Esophagus mucosa (tissue), 1 donor: ENCODE results near the gene STKLD1. TPM values are rescaled to one million over a fixed set of nuclear protein-coding genes. Genes with fewer than 3 reads are reported as not detected.

Experiments used
- ATAC-seq: fragments of 200-7000 bp; cut with Tn5 transposase; one replicate; pipeline ENCODE4 v1.9.1; 2020
- total RNA-seq: library from RNA; stranded (reverse); gene quantifications from one replicate; pipeline ENCODE4 v1.2.4, GENCODE V29; 2023
- donor health status: DM: yes; HTN: yes; CAD: no.

Gene STKLD1
- total RNA-seq, 1 donor from 2014 or later: 0.40 TPM

DNA sequence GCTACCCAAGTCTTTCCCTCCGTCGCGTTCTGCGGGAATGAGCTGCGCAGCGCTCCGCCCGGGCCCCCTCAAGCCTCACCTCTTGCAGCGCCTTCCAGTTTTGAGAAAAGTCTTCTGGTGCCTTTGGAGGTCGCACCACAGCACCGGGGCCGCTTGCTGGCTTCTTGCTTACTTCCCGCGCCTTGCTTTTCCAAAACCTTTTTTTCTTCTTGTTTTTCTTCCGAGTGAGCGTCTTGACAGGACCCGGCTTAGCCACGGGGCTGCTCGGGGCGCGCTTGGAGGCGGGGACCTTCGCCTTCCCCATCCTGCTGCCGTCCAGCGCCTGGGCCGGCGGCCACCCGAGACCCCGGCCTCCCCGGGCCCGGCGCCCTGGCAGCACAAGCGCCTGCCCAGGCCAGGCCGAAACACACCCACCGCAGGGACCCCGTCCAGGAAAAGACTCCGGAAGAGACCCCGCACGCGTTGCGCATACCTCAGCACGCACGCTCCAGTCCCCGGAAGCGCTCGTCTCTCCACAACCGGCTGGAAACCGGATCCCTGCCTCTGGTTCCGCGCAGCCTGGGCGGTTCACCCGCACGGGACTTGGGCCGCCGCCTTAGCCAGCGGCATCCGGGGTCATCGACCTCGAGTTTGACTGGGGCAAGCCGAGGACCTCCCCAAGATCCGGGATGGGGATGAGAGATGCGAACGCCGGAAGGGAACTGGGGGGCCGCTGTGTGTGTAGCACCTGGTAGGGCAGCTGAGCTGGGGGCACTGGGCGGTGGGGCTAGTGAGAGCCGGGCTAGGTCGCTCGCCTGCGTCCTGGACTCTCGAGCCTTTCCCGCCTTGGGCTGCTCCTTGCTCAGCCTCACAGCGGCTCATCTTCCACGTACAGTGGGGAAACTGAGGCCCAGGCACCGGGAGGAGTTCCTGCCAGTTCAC is 41.6 kb downstream of the STKLD1 start, which contains the start of gene REXO4:
TSS of gene REXO4 (minus strand) at position 470 of the 921 bp plus-strand sequence. CDS start at position 304, 166 bp downstream.
- ATAC-seq: peak; percentile 84

DNA sequence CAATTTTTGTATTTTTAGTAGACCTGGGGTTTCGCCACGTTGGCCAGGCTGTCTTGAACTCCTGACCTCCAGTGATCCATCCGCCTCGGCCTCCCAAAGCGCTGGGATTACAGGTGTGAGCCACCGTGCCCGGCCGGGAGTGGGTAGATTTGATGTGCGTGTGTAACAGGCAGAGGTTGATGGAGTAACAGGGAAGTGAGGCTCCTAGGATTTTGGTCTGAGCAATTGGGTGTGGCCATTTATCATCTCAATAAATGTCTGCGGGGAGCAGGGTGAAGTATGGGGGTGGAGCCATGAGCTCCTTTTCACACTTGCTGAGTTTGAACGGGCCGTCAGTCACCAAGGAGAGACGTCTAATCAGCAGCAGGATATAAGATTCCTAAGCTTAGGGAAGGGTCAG is 42.8 kb downstream of the STKLD1 start:
- ATAC-seq: peak; percentile 67

DNA sequence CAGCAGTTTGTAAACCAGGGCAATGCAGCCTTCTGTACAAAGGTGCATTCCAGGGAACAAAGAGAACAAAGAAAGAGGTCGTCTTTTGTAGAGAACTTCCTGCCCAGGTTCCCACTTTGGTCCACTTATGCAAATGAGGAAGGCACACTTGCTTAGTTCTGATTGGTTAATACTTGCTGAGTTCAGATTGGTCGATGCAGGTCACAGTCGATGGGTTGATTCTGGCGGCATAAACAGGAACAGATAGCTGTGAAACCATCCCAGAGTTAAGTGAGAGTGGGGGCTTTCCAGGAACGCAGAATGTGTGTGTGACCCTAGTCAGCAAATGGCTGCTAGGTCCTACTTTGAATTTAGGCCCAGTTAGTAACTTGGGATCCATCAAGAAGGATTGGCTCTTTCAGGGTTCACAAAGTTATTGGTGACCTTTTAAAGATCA is 44.2 kb downstream of the STKLD1 start:
- ATAC-seq: no peak

DNA sequence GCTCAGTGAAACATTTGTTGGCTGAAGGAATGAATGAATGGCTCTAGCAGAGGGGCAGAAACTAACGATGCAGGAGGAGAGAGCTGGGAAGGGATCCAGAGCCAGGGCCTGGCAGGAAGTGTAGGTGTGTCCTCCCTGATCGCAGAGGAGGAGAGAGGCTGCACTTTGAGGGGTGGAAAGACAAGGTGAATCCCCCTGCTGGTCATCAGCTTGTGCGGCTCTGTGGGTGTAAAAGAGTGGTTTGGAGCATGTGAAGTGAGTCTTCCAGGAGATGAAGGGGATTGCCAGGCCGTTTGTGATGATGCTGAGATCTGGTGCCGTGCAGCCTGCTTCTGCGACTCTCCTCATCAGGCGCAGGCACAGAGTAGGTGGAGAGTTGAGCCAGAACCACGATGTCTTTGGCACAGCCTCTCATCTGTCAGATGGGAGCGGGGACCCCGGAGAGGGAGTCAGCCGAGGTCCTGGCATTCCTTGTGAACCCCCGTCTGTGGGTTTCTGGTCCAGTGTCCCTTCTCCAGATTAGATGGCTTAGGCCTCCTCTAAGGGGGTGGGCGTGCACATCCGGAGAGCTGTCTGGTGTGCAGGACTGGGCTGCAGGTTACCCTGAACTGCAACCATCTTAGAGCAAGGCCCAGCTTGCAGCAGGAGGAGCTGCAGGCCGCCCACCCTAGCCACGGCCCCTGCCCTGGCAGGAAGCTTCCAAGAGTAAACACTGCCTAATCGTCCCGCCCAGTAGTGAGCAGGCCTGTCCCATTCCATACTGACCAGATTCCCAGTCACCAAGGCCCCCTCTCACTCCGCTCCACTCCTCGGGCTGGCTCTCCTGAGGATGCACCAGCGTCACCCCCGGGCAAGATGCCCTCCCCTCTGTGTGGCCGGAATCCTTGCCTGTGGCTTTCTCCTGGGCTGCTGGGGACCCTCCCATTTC is 45.7 kb downstream of the STKLD1 start, which contains the start of gene ADAMTS13:
TSS of gene ADAMTS13 (plus strand) at position 753 of the 928 bp plus-strand sequence. CDS start at position 830, 77 bp downstream.
- no peak for ATAC-seq

DNA sequence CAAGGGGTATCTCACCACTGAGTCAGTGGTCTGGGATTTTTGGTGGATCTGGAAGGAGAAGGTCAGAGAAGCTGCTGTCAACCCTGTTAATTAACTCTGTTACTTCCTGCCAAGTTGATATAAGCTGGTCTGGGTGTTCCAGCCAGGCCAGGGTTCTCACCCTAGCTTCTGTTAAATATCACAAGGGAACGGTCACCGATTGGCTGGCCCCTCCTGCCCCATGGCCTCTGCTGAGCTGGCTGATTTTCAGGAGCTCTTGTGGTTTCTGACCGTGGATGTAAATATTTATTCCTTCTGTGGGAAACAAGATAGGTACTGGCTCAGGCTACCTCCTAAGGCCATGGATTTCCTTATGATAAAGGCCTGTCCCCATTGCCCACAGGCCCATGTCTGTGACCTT is 47.0 kb downstream of the STKLD1 start:
- no peak for ATAC-seq

DNA sequence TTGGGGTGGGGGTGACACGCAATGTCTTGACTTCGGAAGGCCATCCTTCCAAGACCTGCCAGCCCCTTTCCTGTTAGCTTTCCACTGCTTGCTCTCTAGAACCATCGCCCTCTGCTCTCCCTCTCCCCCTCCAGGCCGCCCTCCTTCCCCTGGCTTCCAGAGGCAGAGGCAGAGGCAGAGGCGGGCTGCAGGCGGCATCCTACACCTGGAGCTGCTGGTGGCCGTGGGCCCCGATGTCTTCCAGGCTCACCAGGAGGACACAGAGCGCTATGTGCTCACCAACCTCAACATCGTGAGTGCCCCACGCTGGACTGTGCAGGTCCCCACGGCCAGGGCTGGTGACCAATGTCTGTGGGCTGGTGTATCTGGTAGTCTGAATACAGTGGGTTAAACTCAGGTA is 48.0 kb downstream of the STKLD1 start:
- ATAC-seq: no peak

DNA sequence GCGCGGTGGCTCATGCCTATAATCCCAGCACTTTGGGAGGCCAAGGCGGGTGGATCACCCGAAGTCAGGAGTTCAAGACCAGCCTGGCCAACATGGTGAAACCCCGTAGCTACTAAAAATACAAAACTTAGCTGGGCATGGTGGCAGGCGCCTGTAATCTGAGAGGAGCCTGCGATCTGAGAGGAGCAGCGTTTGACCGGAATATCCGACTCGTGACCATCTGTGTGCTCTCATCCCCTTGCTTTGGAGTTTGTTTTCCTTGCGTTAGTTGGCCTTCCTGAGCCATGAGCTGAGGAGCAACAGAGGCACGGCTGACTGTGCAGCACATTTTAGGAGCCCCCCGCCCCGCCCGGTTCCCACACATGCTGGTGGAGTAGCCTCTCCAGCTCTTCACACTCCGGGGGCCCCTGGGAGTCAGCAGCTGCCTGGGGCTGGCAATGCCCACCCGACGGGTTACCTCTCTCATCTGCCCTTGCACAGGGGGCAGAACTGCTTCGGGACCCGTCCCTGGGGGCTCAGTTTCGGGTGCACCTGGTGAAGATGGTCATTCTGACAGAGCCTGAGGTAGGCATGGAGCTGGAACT is 49.0 kb downstream of the STKLD1 start:
- ATAC-seq: no peak

DNA sequence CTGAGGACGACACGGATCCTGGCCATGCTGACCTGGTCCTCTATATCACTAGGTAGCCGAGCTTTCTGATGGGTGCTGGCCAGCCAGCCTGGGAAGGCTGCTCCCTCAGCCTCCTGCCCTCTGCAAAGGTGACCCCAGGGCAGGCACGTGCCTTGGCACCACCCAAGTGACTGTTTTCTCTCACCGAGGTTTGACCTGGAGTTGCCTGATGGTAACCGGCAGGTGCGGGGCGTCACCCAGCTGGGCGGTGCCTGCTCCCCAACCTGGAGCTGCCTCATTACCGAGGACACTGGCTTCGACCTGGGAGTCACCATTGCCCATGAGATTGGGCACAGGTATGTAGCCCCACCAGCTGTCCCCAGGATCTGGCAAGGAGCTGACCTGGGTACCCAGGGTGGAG is 49.8 kb downstream of the STKLD1 start:
- ATAC-seq: peak; percentile 31

DNA sequence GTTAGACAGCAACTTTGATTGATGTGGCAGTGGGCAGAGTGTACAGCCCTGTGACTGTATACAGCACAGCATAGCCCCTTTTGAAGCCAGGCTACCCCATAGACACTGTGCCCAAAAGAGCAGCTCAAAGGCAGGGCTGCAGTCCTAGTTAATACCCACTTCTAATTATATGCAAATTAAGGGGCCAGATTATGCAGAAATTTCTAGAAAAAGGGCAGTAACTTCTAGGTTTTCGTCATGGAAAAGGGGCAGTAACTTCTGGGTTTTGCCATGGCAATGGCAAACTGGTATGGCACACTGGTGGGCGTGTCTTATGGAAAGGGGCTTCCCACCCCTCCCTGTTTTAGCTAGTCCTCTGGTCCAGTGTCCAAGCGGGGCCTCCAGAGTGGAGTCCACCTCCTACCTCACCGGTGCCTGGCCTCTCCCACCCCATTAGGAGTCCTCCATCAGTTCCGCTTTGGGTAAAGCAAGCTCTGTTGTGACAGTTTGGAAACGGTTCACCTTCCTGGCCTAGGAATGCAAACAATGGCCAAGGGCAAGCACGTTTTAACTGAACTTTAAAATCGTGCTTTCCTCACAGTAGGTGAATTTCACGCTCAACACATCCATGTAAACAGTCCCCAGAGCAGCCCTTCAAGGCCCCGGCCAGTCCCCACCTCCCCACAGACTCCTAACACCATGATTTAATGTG is 51.6 kb downstream of the STKLD1 start:
- no peak for ATAC-seq

DNA sequence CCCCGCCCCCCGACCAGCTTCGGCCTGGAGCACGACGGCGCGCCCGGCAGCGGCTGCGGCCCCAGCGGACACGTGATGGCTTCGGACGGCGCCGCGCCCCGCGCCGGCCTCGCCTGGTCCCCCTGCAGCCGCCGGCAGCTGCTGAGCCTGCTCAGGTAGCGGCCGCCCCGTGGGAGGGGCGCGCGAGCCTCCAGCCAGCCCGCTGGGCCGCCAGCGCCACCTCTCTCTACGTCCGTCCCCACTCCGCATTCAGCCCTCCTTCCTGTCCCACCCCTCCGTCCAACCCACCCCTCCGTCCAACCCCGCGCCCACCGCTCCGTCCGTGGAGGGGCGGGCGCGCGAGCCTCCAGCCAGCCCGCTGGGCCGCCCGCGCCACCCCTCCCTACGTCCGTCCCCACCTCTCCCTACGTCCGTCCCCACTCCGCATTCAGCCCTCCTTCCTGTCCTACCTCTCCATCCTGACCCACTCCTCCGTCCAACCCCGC is 52.5 kb downstream of the STKLD1 start:
- ATAC-seq: peak; percentile 12

DNA sequence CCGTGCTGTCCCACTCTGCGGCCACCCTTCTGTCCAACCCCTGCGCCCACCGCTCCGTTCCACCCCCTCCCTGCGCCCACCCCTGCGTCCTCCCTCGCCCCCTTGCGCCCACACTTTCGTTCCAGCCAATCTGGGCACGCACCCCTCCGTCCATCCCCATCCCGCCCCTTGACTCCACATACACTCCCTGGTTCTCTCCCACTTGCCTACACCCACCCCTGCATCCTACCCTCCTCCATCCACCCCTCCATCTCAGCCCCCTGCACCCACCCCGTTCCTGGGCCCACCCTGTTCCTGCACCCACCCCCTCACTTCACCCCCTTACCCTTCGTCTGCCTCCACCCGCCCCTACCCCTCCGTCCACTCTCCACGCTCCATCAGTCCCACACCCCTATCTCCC is 53.0 kb downstream of the STKLD1 start:
- ATAC-seq: peak; percentile 7

DNA sequence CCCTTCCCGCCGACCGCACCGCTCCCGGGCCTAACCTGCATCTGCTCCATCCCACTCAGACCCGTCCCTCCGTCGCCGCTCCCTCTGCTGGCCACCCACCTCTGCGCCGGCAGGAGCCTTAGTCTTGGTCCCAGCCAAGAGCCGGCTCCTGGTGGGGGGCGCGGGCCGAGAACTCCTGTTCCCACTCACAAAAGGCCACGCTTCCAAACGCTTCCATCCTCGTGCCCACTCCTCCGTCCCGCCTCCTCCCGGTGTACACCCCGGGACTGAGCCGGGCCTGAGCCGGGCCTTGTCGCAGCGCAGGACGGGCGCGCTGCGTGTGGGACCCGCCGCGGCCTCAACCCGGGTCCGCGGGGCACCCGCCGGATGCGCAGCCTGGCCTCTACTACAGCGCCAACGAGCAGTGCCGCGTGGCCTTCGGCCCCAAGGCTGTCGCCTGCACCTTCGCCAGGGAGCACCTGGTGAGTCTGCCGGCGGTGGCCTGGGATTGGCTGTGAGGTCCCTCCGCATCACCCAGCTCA is 53.5 kb downstream of the STKLD1 start:
- ATAC-seq: peak; percentile 9

DNA sequence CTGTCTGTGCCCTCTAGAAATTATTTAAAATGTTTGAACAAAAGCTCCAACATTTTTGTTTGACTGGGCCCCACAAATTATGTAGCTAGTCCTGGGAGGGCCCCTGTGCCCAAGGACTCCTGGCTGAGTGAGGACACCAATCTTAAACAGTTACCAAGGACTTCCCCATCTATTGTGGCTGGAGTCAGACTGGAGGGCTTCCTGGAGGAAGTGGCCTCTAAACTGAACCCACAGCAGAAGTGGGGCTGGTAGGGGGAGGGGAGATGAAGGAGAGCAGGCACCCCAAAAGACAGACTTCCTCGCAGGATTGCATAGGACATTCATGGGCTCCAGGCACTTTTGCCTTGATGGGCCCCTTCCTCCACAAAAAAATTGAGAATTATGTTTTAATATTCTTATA is 54.1 kb downstream of the STKLD1 start:
- ATAC-seq: no peak

DNA sequence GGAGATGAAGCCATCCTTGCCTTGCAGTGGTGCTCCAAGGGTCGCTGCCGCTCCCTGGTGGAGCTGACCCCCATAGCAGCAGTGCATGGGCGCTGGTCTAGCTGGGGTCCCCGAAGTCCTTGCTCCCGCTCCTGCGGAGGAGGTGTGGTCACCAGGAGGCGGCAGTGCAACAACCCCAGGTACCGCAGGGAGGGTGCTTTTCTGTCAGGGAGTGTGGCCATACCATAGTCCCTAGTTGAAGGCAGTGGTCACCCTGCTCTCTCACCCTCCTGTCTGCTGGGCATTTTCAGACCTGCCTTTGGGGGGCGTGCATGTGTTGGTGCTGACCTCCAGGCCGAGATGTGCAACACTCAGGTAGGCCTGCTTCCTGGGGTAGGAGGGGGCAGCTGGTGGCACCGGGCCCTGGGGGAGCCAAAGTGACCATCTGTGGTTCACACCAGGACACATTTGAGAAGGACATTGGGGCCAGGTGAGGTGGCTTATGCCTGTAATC is 57.2 kb downstream of the STKLD1 start:
- no peak for ATAC-seq

DNA sequence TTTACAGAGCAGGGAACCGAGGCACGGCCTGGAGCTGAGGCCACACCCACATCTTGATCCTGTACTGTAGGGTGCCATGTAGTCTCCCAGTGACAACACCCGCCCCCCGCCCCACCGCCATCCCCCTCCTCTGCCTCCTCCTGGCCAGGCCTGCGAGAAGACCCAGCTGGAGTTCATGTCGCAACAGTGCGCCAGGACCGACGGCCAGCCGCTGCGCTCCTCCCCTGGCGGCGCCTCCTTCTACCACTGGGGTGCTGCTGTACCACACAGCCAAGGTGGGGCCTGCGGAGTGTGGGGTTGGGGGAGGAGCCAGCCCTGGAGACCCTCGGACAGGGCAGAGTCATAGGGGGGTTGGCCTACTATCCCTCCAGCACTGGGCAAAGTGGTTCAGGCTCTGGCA is 60.5 kb downstream of the STKLD1 start:
- ATAC-seq: no peak

DNA sequence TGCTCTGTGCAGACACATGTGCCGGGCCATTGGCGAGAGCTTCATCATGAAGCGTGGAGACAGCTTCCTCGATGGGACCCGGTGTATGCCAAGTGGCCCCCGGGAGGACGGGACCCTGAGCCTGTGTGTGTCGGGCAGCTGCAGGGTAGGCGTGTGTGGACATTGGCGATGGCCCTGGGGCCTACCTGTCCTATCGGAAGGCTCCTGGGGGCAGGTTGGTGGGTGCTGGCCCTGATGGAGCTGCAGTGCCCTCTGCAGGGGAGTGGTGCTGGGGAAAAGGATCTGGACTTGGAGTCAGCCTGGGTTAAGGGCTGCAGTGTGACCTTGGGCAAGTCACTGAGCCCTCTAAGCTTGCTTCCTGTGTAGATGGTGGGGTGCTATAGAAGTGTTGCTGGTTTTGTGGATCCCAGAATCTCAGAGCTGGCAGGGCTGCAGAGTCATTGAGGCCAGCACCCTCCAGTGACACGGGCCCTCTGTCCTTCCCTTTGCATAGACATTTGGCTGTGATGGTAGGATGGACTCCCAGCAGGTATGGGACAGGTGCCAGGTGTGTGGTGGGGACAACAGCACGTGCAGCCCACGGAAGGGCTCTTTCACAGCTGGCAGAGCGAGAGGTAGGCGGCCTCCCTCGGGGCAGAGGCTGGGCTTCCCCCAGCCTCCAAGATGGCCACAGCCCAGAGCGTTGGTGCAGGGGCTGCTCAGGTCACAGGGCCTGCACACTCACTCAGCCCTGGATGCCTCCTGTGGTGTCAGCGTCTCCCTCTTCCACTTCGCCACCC is 61.8 kb downstream of the STKLD1 start:
- ATAC-seq: peak; percentile 2

DNA sequence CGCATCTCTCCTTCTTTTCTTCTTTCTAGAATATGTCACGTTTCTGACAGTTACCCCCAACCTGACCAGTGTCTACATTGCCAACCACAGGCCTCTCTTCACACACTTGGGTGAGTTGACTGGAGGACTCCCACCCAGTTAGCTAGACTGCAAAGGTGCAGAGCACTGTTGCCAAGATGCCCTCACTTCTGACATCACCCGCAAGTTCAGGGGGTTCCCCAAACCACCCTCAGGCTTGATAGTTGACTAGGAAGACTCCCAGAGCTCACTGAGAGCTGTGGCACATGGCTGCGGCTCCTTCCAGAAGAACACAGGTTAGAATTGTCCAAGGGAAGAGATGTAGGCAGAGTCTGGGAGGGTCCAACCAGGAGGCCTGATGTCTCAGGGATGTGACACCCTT is 63.2 kb downstream of the STKLD1 start:
- no peak for ATAC-seq

DNA sequence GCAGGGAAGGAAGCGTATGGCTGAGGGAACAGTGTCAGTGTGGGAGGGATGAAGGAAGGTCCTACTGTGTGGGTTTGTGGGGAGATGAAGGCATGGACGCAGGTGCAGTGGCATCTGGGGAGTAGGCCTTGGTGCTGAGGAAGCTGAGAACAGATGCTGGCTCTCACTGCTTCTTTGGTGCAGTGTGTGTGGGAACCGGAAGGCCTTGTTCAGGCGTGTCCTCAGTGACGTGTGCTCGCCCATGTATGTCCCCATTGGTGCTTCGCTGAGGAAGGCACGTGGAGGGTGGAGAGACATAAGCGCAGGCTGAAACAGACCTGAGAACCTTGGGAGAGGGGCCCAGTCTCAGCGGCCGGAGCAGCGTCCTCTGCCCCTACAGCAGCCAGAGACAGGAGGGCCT is 64.7 kb downstream of the STKLD1 start:
- ATAC-seq: peak; percentile 66

DNA sequence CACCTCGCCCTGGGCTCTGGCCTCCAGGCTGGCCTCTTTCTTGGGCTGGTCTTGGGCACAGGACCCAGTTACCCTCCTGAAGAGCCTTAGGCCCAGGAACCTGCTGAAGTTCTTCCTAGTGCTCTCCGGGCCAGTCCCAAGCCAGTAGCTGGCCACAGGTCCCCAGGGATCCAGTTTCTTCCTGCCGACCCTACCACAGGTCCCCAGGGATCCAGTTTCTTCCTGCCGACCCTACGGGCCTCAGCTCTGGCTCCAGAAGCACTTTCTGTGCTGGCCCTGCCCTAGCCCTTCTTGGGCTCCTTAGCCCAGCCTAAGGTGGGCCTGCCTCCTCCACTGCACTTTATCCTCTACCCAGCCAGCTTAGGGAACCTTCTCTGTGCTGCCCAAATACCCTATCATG is 65.4 kb downstream of the STKLD1 start:
- no peak for ATAC-seq

DNA sequence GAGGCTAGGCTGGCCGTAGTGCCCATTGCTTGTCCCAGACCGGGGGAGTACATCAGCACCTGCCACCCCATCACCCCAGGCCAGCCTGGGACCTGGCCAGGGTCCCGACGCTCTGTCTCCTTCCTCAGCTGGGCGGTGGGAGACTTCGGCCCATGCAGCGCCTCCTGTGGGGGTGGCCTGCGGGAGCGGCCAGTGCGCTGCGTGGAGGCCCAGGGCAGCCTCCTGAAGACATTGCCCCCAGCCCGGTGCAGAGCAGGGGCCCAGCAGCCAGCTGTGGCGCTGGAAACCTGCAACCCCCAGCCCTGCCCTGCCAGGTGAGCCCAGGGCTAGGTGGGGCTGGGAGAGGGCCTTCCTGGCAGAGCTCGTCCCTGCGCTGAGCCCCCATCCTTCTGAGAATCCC is 67.1 kb downstream of the STKLD1 start:
- no peak for ATAC-seq

DNA sequence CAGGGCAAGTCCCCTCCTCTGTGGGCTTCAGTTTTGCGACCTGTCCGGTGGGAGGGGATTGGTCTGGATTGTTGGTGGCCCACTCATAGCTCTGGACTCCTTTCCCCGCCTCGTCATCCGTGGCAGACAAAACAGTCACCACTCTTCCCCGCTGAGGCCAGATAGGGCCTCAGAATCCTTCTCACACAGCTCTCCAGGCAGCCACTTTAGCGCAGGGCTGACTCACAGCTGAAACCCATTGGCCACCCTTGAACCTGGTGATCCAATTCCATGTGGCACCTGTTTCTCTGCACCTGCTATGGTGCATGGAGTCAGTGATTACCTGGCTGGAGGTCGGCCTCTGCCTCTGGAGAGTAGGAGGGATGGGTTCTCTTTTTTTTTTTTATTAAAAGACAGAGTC is 67.8 kb downstream of the STKLD1 start:
- no peak for ATAC-seq
